WTC11 (cell line): Measurements from ENCODE around the gene BAIAP2L2. TPM values are rescaled to one million over a fixed set of nuclear protein-coding genes. Genes with fewer than 3 reads are reported as not detected.
A peak's percentile ranks its signal among the peaks of the same experiment; 100 is the strongest.

Experiments
- ATAC-seq: fragments of 200-7000 bp; cut with Tn5 transposase; 2 replicates; pipeline ENCODE4 v1.10.0; 2021; ENCODE audit warnings: mild to moderate bottlenecking, moderate library complexity
- CTCF ChIA-PET: fragments of 300-600 bp; sonication (Branson Sonifier 250); formaldehyde crosslinking; loops from one replicate; lab custom pipeline; 2021; ENCODE audit warnings: antibody characterized with exemption; lab: Charles Lee
- POLR2A ChIA-PET: fragments of 350-600 bp; sonication (Branson Sonifier 250); formaldehyde crosslinking; loops from one replicate; lab custom pipeline; 2021; ENCODE audit warnings: antibody characterized with exemption; lab: Charles Lee
- DNase-seq: peaks from one replicate; pipeline ENCODE4 v3.0.0; 2021; ENCODE audit warnings: low spot score
- H3K27ac Mint-ChIP-seq: 2 replicates; pipeline ENCODE4 v1.8.0; 2021; ENCODE audit warnings: mixed read lengths
- H3K27me3 Mint-ChIP-seq: 2 replicates; pipeline ENCODE4 v1.8.0; 2021; ENCODE audit warnings: low read depth, mild to moderate bottlenecking, moderate library complexity, mixed read lengths
- H3K36me3 Mint-ChIP-seq: 2 replicates; pipeline ENCODE4 v1.8.0; 2021; ENCODE audit warnings: mixed read lengths
- H3K4me1 Mint-ChIP-seq: 2 replicates; pipeline ENCODE4 v1.8.0; 2022; ENCODE audit warnings: mixed read lengths
- H3K4me3 Mint-ChIP-seq: 2 replicates; pipeline ENCODE4 v1.8.0; 2021; ENCODE audit warnings: mild to moderate bottlenecking, moderate library complexity, mixed read lengths
- H3K9me3 Mint-ChIP-seq: 2 replicates; pipeline ENCODE4 v1.8.0; 2021; ENCODE audit warnings: mixed read lengths
- CREM ChIP-seq: sonication (generic); formaldehyde crosslinking; IDR thresholded peaks from 2 replicates; pipeline ENCODE4 v1.8.1; 2022; ENCODE audit warnings: mild to moderate bottlenecking, missing genetic modification reagents, moderate library complexity
- E2F5 ChIP-seq: sonication (generic); formaldehyde crosslinking; IDR thresholded peaks from 2 replicates; pipeline ENCODE4 v1.8.1; 2022; ENCODE audit warnings: mild to moderate bottlenecking, moderate library complexity, missing genetic modification reagents
- ETV6 ChIP-seq: sonication (generic); formaldehyde crosslinking; IDR thresholded peaks from 2 replicates; pipeline ENCODE4 v1.8.1; 2022; ENCODE audit warnings: mild to moderate bottlenecking, missing genetic modification reagents
- FOXJ3 ChIP-seq: sonication (generic); formaldehyde crosslinking; IDR thresholded peaks from 2 replicates; pipeline ENCODE4 v1.9.0; 2021; ENCODE audit warnings: missing genetic modification reagents, mild to moderate bottlenecking, borderline replicate concordance
- GABPB1 ChIP-seq: sonication (generic); formaldehyde crosslinking; IDR thresholded peaks from 2 replicates; pipeline ENCODE4 v1.8.1; 2023; ENCODE audit warnings: mild to moderate bottlenecking, missing genetic modification reagents
- GTF2I ChIP-seq: fragments of 250-450 bp; sonication (Bioruptor Pico); conservative IDR thresholded peaks from 2 replicates; pipeline ENCODE4 v1.4.0; 2021; ENCODE audit warnings: mild to moderate bottlenecking
- HMGA2 ChIP-seq: fragments of 250-450 bp; sonication (Bioruptor Pico); IDR thresholded peaks from 2 replicates; pipeline ENCODE4 v1.4.0; 2021; ENCODE audit warnings: mild to moderate bottlenecking, moderate library complexity
- IRF1 ChIP-seq: sonication (generic); formaldehyde crosslinking; IDR thresholded peaks from 2 replicates; pipeline ENCODE4 v1.8.0; 2023; ENCODE audit warnings: missing genetic modification reagents
- JAZF1 ChIP-seq: fragments of 250-450 bp; sonication (Bioruptor Pico); IDR thresholded peaks from 2 replicates; pipeline ENCODE4 v1.9.0; 2021; ENCODE audit warnings: moderate library complexity, mild to moderate bottlenecking, inconsistent platforms
- KAT7 ChIP-seq: sonication (generic); formaldehyde crosslinking; IDR thresholded peaks from 2 replicates; pipeline ENCODE4 v1.8.1; 2023; ENCODE audit warnings: missing genetic modification reagents, mild to moderate bottlenecking, borderline replicate concordance
- NFE2L1 ChIP-seq: sonication (generic); formaldehyde crosslinking; IDR thresholded peaks from 2 replicates; pipeline ENCODE4 v1.8.1; 2023; ENCODE audit warnings: missing genetic modification reagents
- NFYB ChIP-seq: sonication (generic); formaldehyde crosslinking; conservative IDR thresholded peaks from 2 replicates; pipeline ENCODE4 v1.8.0; 2022; ENCODE audit warnings: low read depth, missing genetic modification reagents
- NR1H2 ChIP-seq: sonication (generic); formaldehyde crosslinking; IDR thresholded peaks from 2 replicates; pipeline ENCODE4 v1.9.0; 2021; ENCODE audit warnings: mild to moderate bottlenecking, moderate library complexity, missing genetic modification reagents
- NR2C2 ChIP-seq: sonication (generic); formaldehyde crosslinking; IDR thresholded peaks from 2 replicates; pipeline ENCODE4 v1.8.0; 2022; ENCODE audit warnings: mild to moderate bottlenecking, missing genetic modification reagents
- RELA ChIP-seq: sonication (generic); formaldehyde crosslinking; IDR thresholded peaks from 2 replicates; pipeline ENCODE4 v1.8.1; 2022; ENCODE audit warnings: missing genetic modification reagents, mild to moderate bottlenecking, borderline replicate concordance
- TEAD4 ChIP-seq: sonication (generic); formaldehyde crosslinking; IDR thresholded peaks from 2 replicates; pipeline ENCODE4 v1.8.0; 2022; ENCODE audit warnings: mild to moderate bottlenecking, missing genetic modification reagents
- ZNF423 ChIP-seq: fragments of 250-450 bp; sonication (Bioruptor Pico); IDR thresholded peaks from 2 replicates; pipeline ENCODE4 v2.1.2; 2022; ENCODE audit warnings: mild to moderate bottlenecking, moderate library complexity
- ZNF671 ChIP-seq: fragments of 250-450 bp; sonication (Bioruptor Pico); IDR thresholded peaks from 2 replicates; pipeline ENCODE4 v1.8.0; 2021; ENCODE audit warnings: mild to moderate bottlenecking
- total RNA-seq: library from RNA; stranded (reverse); gene quantifications from 3 replicates; pipeline ENCODE4 v1.2.3, GENCODE V29; 2021

BAIAP2L2 gene
- total RNA-seq, 1 experiment from 2014 or later, result 3.0 TPM

- ChIA-PET POLR2A (no interaction called here), CTCF (interaction anchor here (0.6 to 14.3 kb wide), 6 partner anchors 9 to 88 kb away, joined by 3 to 183 read pairs (median 4); no protein-coding TSS in a partner anchor)
- Mint-ChIP-seq H3K27ac (no peak within 1 kb of the TSS), H3K27me3 (peaks cover 24% of the 10 kb centered on the region), H3K4me1 (peaks cover 7% of the 10 kb centered on the region), H3K36me3 (no peaks in the 10 kb centered on the region), H3K9me3 (no peaks in the 10 kb centered on the region), H3K4me3 (no peak within 1 kb of the TSS)
- no peak for ATAC-seq
- TF ChIP-seq ZNF671 (CRISPR knock-in tag) (no peak), GABPB1 (CRISPR knock-in tag) (no peak), TEAD4 (CRISPR knock-in tag) (no peak), NR1H2 (no peak), RELA (no peak), NR2C2 (CRISPR knock-in tag) (no peak), NFYB (CRISPR knock-in tag) (no peak), JAZF1 (CRISPR knock-in tag) (no peak), NFE2L1 (CRISPR knock-in tag) (no peak)
- DNase-seq, result no peak
Measured at GRCh38 chr22:38083931-38084631, 26.4 kb downstream of the BAIAP2L2 start, which contains the start of gene SLC16A8. TSS of gene SLC16A8 (minus strand) at chr22:38084184. CDS start at chr22:38082873, 1,311 bp downstream.

- CTCF ChIA-PET, result interaction anchor here (1.1 to 14.3 kb wide), 5 partner anchors 9 to 62 kb away, joined by 3 to 183 read pairs (median 5); no protein-coding TSS in a partner anchor
- POLR2A ChIA-PET, result no interaction called here
- peaks cover 4% of the 10 kb centered on the region for H3K4me1 Mint-ChIP-seq
- ATAC-seq, result no peak
- H3K36me3 Mint-ChIP-seq, result no peaks in the 10 kb centered on the region
- peaks cover 24% of the 10 kb centered on the region for H3K27me3 Mint-ChIP-seq
- H3K4me3 Mint-ChIP-seq, result no peak overlapping the region
- no peak for TF ChIP-seq HMGA2
- no peak for TF ChIP-seq FOXJ3 (CRISPR knock-in tag)
- no peak for TF ChIP-seq ETV6 (CRISPR knock-in tag)
- no peak for TF ChIP-seq CREM (CRISPR knock-in tag)
- TF ChIP-seq ZNF423 (CRISPR knock-in tag), result no peak
- no peak for TF ChIP-seq KAT7
- TF ChIP-seq E2F5 (CRISPR knock-in tag), result no peak
- DNase-seq, result no peak
- H3K9me3 Mint-ChIP-seq, result no peaks in the 10 kb centered on the region
- H3K27ac Mint-ChIP-seq, result no peak overlapping the region
Measured at GRCh38 chr22:38082986-38083710, 27.3 kb downstream of the BAIAP2L2 start.

GRCh38 chr22:38081941-38082828 lies 28.3 kb downstream of the BAIAP2L2 start:
- Mint-ChIP-seq H3K27me3 (peaks cover 24% of the 10 kb centered on the region), H3K27ac (no peak overlapping the region), H3K9me3 (no peaks in the 10 kb centered on the region), H3K4me1 (peaks cover 4% of the 10 kb centered on the region; the same call in 1 of the 2 replicates), H3K4me3 (no peak overlapping the region; the same call in 1 of the 2 replicates)
- DNase-seq (no peak), ATAC-seq (no peak; the same call in 1 of the 2 replicates)
- ChIA-PET CTCF (interaction anchor here (0.6 to 14.3 kb wide), 5 partner anchors 19 to 331 kb away, joined by 3 to 183 read pairs (median 6); no protein-coding TSS in a partner anchor), POLR2A (no interaction called here)
- TF ChIP-seq GTF2I (CRISPR knock-in tag), result 0 out of 2 replicates have a peak, but pooled peaks have one; percentile 8
- TF ChIP-seq IRF1 (CRISPR knock-in tag), result no peak
- TF ChIP-seq, all 79 proteins: peak for 1
- no peaks in the 10 kb centered on the region for H3K36me3 Mint-ChIP-seq
